Inferior parietal cortex (tissue), 1 donor: Measurements from ENCODE around the gene CLRN3.

ENCODE experiments used
- DNase-seq: peaks from one replicate; pipeline ENCODE4 v3.0.0-alpha.2; 2016; ENCODE audit errors: extremely low spot score

Gene CLRN3

DNA sequence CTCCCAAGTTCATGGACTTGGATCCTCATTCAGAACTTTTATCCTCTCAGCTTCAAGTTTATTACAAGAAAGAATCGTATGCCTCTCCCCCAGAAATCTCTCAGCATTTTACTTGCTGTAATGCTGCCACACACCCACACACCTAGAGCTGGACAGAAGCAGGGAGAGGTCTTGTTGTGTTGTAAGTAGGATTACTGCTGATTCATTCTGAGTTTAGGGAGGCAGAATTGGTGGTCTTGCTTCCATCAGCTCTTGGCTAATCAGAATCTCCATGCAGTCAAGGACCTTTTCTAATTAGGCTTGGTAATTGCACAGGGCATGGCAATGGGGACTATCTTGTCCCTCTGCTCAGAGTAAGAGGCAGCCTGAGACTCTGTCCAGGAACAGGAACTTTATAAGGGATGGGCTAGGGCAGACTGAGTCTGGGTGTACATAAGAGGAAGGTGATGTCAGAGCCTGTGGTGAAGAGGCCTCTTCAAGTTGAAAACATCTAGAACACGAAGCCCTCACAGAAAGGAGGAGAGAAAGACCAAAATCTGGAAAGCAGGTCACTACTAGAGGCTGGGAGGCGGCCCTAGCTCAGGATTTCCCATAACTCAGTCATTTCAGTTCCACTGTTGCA is 7.1 kb upstream of the CLRN3 start:
- no peak for DNase-seq

DNA sequence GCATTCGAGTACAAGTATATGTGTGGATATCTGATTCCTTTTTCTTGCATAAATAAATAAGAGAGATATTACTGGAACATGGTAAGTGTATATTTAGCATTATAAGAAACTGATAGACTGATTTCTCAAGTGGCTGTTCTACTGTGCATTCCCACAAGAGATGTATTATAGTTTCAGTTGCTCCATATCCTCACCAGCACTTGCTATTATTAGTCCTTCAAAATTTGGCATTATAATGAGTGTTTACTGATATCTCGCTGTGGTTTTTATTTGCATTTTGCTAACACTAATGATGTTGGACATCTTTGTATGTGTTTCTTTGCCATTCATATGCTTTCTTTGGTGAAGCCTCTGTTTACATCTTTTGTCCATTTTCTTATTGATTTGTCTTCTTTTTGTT is 4.4 kb upstream of the CLRN3 start:
- DNase-seq = no peak

DNA sequence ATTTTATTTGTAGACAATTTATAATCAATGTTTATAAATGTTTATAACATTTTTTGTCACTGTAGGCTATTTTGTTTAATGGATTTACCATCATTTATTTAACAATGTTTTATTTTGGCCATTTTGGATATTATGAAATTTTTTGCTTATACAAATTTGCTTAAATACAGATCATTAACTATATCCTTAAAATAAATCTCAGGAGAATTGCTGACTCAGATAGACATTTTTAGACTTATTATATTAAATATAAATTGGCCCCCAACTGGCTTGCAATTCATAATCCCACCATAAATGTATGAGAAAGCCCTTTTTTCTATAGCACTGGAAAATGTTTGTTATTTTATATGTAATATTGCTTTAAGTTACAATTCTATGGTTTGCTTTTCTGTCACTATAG is 3.8 kb upstream of the CLRN3 start:
- no peak for DNase-seq

- no peak for DNase-seq
Measured at GRCh38 chr10:127894146-127894545, 1.4 kb upstream of the CLRN3 start.

DNA sequence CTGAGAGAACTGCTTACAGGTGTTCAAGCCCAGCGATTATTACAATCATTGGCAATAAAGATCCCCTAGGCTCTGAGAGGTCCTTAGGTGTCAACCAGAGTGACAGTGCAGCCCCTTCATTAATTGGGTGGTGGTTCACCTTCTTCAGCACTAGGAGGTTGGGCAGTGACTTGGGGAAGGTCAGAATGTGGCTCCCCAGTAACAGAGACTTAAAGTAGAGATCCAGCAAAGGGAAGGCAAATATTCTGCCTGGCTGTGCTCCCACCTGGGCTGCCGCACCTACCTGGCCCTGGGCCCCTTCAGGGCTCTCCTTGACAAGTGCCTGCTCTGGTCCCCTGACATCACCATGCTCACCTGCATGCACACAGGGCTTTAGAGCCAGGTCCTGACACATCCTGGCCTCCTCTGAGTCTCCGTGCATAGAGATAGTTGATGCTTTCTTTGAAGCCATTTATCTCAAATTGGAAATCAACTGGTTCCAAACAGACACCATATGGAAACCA is 1.9 kb downstream of the CLRN3 start:
- DNase-seq = no peak

GRCh38 chr10:127890216-127890615 is 2.5 kb downstream of the CLRN3 start:
- DNase-seq = no peak

- DNase-seq = no peak
Measured at GRCh38 chr10:127889605-127890195, 3.0 kb downstream of the CLRN3 start.

DNA sequence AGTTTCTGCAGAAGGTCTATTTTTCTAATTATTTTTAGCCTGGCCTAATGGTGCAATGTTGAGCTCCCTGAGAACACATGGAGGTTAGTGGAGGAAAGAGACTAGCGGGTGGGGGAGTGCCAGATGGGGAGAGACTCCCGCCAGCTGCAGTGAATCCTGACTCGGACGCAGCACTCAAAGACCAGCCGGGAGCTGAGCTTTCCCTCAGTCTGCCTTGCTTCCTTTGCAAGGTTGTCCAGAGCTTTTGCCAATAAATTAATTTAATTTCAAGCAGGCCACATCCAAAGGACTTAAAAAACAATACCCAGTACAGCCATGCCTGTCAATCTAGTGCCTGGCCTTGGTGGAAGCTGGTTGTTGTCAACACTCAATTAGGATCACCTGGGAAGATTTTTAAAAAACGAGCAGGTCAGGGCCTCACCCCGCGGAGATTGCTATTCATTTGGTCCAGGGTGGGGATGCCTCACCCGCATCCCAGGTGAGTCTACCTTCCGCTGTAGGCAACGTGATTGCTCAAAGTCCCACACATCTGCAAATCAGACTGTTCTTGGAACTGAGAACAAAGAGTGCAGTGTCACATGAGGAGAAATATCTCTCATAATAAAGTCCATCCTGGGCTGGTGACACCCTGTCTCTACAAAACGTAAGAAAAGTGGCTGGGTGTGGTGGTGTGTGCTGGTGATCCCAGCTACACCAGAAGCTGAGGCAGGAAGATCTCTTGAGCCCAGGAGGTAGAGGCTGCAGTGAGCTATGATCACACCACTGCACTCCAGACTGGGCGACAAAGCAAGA is 4.0 kb downstream of the CLRN3 start:
- DNase-seq = no peak

DNA sequence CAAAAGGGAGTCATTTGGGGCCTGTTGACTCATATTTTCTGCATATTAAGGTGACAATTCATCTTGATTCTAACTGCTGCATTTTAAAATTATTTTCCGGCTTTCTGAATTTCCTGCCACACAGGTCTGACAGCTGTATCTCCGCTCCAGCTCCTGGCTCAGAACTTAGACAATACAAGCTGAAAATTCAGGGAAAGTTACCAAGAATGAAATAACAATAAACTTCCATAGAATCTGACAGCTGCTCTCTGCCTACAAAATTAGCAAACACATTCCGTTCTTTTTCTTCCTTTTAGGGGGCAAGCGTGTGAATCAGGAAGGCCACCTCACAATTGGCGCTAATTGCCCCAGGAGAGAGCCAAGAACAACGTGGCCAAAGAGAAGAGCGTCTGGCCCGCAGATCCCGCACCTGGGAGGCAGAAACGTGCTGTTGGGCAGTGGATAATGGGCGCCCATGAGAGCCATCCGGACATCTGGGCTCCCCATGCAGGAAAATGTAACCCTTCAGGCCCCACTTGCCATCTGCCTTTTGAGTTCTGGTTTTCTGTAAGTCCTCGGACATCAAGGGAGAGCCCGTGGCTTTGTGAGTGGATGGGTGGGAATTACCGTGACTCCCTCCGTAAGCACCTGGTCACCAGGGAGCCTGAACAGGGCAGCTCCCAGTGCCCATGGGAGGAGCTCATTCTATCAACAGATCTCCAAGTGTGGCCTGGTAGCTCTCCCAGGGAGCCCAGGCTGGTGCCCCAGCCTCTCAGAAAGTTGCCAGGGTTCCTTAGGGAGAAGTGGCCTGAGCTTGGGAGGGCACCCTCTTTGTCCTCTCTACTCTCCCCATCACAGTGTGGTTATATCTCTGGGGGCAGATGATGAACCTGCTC is 5.0 kb downstream of the CLRN3 start:
- no peak for DNase-seq

DNA sequence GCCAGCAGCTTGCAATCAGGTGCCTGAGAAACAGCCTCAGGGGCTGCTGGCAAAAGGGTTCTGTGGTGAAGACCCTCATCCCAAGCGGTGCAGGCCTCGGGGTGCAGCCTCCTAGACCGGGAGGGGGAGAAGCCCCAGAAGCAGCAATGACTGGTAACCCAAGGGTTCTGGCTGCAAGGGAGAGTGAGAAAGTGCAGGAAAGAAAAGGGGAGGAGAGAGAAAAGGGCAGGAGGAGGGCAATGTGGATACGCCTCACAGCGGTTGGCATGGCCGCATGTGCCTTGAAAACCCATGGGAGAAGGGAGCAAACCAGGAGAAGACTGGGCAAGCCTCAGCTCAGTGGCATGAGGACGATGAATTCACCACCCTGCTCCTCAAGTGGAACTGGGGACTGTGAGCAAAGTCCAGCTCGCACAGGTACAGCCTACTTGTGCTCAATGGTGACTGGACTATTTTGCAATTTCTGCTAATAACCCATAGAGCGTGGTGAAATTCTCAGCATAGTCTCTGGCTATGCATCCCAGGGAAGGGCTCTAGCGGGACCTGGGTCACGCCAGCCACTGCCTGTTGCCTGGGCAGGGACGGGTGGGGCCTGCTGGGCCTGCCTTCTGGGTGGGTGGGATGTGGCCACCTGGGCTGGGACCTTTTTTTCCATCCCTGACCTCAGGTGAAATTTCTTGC is 6.2 kb downstream of the CLRN3 start:
- no peak for DNase-seq

DNA sequence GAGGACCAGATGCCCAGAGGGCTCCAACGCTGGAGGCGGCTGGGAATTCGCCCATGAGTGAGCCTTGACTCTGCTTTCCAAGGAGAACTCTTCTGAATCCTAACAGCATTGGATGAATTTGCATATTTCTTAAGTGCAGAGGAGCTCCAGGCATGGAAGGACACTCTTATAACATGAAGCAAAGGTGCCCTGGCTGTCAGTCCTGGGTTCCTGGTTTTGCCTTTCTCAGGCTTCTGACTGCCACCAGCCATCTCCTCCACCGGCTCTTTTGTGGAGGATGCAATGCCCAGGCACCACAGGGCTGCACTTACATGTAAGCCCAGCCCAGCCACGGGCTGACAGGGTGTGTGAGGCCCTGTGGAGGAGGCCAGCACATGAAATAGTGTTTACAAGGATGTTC is 8.2 kb downstream of the CLRN3 start:
- no peak for DNase-seq

GRCh38 chr10:127883516-127883915 is 9.2 kb downstream of the CLRN3 start:
- no peak for DNase-seq

DNA sequence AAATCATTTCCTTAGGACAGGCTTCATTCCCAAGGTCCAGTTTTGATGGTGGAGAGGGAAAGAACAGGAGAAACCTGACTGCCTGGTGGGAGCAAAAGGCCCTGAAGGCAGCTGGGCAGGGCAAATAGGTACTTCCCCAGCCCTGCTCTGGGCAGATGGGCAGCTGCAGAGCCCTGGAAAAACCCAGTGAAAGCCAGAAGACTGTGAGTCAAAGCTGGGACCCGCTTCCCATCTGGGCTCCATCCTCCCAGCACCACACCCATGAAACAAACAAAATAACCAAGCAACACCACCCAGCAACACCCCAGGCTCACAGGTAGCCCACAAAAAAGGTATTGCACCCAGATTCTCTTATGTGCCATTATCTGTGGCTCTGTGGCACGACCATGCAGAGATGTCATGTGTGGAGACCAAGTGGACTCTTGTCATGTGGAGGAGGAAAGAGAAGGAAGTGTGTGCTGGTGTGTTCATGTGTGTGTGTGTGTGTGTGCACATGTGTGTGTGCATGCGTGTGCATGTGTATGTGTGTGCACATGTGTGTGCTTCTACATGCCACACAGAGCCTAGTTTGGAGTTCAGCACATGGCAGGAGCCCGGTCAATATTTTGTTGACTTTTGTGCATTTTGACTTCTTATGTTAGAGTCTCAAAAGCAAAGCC is 9.8 kb downstream of the CLRN3 start:
- DNase-seq = no peak

DNA sequence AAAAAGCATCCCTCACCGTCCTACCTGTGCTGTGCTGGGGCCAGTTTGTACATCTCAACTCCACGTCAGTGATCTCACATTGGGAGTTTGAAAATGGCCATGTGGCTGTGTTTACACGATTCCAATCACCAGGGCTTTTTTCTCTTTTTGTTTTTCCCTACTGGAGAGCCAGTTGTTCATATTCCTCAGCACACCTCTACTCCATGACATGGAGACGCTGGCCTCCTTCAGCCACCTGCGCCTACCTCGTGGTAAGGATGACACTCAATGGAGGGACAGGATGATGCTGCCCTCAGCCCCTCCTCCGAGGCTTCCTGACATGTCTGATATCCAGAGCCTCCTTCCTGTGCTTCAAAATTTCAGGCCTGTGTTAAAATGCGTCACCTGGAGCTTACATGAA is 10.3 kb downstream of the CLRN3 start:
- DNase-seq = no peak

DNA sequence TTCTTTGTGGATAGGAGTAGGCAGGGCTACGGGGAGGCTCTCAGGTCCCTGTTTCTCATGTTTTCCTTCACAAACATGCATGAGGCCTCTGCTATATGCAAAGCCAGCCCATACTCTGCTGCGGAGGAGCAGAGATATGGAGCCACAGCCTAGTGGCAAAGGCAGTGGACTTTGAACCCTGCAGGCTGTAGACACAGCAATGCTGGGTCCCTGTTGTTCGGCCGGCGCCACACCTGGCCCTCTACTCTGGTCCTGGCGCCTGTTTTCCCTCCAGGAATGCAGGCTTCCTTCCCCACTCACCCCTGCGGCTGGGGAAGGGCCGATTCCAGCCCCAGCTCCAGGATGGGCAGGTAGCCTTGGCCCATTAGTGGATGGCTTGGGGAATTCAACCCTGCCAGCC is 11.5 kb downstream of the CLRN3 start:
- DNase-seq = no peak

DNA sequence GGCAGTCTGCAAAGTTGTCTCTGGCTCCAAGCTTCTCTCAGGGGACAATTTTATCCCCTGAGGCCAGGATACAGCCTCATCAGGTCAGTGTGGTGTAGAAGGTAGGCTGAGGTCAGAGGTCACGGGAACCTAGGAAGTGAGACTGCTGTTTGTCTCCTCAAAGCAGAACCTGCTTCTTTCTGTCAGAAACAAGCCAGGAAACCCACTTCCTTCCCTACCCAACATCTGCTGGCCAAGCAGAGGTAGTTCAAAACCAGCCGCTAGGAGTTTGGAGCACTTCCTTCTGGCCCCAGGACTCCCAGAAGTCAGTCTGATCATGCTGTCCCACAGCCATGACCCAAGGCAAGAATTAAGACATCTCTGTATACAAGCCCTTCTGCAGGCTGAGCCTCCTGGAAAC is 12.2 kb downstream of the CLRN3 start:
- no peak for DNase-seq

DNA sequence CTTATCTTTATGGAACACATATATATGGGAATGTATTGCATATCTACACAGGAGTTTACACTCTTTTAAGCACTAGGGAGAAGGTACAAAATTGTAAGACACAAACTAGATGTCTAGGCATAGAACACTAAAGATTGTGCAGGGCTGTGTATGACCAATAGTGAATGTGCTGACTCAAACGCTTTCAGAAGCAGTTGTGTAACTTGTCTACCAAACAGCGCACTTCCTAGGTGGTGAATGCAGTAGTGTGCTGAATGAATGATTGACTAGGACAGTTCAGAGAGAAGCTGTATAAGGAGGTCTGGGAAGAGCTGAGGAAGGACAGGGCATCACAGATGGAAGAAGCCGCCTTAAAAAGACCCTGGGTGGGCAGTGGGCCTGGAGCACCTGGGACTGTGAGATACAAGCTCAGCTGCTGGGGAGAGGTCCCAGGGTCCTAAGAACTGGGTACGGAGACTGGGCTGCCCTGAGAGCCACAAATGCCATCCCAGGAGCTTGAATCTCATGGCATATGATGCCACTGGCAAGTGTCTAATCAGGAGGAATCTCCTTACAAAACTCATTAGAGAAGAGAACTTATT is 14.2 kb downstream of the CLRN3 start:
- DNase-seq = no peak

DNA sequence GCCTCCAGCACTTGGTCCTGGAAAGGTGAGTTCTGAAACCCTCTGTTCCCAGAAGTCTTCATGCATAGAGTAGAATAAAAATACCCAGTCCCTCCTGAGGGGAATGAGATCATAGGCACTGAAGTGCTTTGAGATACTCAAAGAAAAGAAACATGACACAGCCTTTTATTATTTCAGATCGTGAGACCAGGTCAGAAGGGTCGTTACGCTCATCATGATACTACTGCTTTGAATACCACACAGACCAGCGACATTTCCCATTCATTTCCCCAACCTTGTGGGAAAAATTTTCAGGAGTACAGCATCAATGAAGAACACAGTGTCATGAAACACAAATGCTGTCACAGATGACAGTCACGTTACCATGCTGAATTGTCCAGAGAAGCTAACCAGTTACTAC is 15.0 kb downstream of the CLRN3 start:
- DNase-seq = no peak

GRCh38 chr10:127877116-127877515 is 15.6 kb downstream of the CLRN3 start:
- DNase-seq = no peak

GRCh38 chr10:127875916-127876315 is 16.8 kb downstream of the CLRN3 start:
- no peak for DNase-seq

DNA sequence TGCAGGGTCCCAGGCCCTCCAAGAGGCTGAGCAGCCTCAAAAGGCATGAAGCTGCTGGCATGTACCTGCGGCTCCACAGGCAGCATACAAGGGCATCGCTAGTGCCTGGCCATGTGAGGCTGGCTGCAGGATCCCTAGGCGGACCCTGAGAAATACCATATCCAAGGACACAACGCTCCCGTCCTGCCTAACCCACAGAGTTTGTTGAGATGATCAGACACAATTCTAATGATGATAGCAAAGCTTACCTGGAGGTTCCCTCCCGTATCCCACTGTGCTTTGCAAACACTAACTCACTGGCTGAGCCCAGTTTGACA is 17.3 kb downstream of the CLRN3 start:
- no peak for DNase-seq
